ENCODE measurements around the gene DTX4. TPM values are rescaled to one million over a fixed set of nuclear protein-coding genes. Genes with fewer than 3 reads are reported as not detected.

The DTX4 gene
- total RNA-seq, 1 experiment from 2014 or later = 0.21 TPM

- intact Hi-C loops (cut with micrococcal nuclease; ENCODE audit: unreplicated experiment) = no loop called here
- ChIA-PET POLR2A (no interaction called here), CTCF (no interaction called here)
- H3K36me3 ChIP-seq (ENCODE audit: control insufficient read depth, insufficient read depth, low read length) = no peaks in the 10 kb centered on the region
- no peak overlapping the region for H3K4me3 ChIP-seq (ENCODE audit: low read depth in 2 of 2, low read length in 2 of 2)
- in situ Hi-C loops (cut with HindIII; ENCODE audit: low pct_unique_long_range_greater_than_20kb, low sequenced_read_pairs) = no loop called here
- BruUV-seq (replicated peaks) = no TSS peak
- DNase-seq (ENCODE audit: low read depth, low spot score) (no peak), ATAC-seq (no peak)
- TF ChIP-seq POLR2AphosphoS5 (IDR thresholded peaks at IDR 0.05; ENCODE audit: low read depth, low read length) (no peak), CTCF (IDR thresholded peaks at IDR 0.05) (no peak), TCF7L2 (IDR thresholded peaks at IDR 0.05; ENCODE audit: low read depth, low read length) (no peak), SIN3A (IDR thresholded peaks at IDR 0.05; ENCODE audit: borderline replicate concordance, insufficient read depth, low read depth, low read length) (no peak), REST (IDR thresholded peaks at IDR 0.05; ENCODE audit: insufficient read depth in 1 of 2, low read depth in 2 of 2, low read length in 1 of 2) (no peak)
- H3K9me3 ChIP-seq (ENCODE audit: control insufficient read depth, insufficient read depth, low read depth, low read length) = no peaks in the 10 kb centered on the region
- peaks cover 5% of the 10 kb centered on the region; the same call in 1 of the 2 replicates for H3K27me3 ChIP-seq (ENCODE audit: control insufficient read depth, insufficient read depth, low read length)
- H3K27ac ChIP-seq (ENCODE audit: low read length) = no peak overlapping the region
- no peaks in the 10 kb centered on the region for H3K4me1 ChIP-seq (ENCODE audit: control insufficient read depth, insufficient read depth, low read length)
These were observed 15.7 kb downstream of the DTX4 start for GRCh38 chr11:59187587-59187986.

- H3K9me3 ChIP-seq (ENCODE audit: control insufficient read depth, insufficient read depth, low read depth, low read length) = no peaks in the 10 kb centered on the region
- ChIA-PET POLR2A (no interaction called here), CTCF (no interaction called here)
- TF ChIP-seq CTCF (IDR thresholded peaks at IDR 0.05) (no peak), POLR2AphosphoS5 (IDR thresholded peaks at IDR 0.05; ENCODE audit: low read depth, low read length) (no peak), SIN3A (IDR thresholded peaks at IDR 0.05; ENCODE audit: borderline replicate concordance, insufficient read depth, low read depth, low read length) (no peak), TCF7L2 (IDR thresholded peaks at IDR 0.05; ENCODE audit: low read depth, low read length) (no peak), REST (IDR thresholded peaks at IDR 0.05; ENCODE audit: insufficient read depth in 1 of 2, low read depth in 2 of 2, low read length in 1 of 2) (no peak)
- in situ Hi-C loops (cut with HindIII; ENCODE audit: low pct_unique_long_range_greater_than_20kb, low sequenced_read_pairs) (no loop called here), intact Hi-C loops (cut with micrococcal nuclease; ENCODE audit: unreplicated experiment) (no loop called here)
- no peaks in the 10 kb centered on the region for H3K36me3 ChIP-seq (ENCODE audit: control insufficient read depth, insufficient read depth, low read length)
- H3K4me1 ChIP-seq (ENCODE audit: control insufficient read depth, insufficient read depth, low read length) = no peaks in the 10 kb centered on the region
- peaks cover 5% of the 10 kb centered on the region; the same call in 1 of the 2 replicates for H3K27me3 ChIP-seq (ENCODE audit: control insufficient read depth, insufficient read depth, low read length)
- H3K27ac ChIP-seq (ENCODE audit: low read length) = no peak overlapping the region
- ATAC-seq = no peak
- DNase-seq (ENCODE audit: low read depth, low spot score) = no peak
- H3K4me3 ChIP-seq (ENCODE audit: low read depth in 2 of 2, low read length in 2 of 2) = no peak overlapping the region
- BruUV-seq (replicated peaks) = no TSS peak
These were observed 17.0 kb downstream of the DTX4 start for GRCh38 chr11:59188954-59189353.
